GM12874 (cell line): Measurements from ENCODE around the gene OSBPL6.

Source experiments
- TF ChIP-seq, protein P1 (sequence below): IDR thresholded peaks from 2 replicates; pipeline ENCODE4 v1.5.1; 2011; ENCODE audit warnings: low read depth, mild to moderate bottlenecking, control low read depth, low read length, moderate library complexity; ENCODE audit not compliant: insufficient read depth

OSBPL6 gene

DNA sequence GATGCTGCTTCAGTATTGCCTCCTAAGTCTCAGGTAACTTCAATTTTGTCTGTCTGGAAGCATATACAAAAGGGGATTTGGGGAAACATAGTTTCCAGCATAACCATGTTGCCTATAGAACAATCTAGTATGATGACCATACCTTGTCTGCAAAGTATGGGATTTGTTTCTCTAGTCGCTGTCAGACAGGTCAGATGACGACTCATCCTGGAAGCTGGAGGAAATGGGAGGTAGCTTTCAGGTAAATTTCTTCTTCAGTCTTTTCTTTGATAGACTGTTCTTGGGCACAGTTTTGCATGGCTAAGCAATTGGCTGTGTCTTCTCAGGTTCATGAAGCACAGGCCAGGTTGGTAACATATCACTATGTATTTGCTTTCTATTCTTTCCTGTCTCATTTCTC, 2.8 kb upstream of the OSBPL6 start:
- TF ChIP-seq, protein P1, sequence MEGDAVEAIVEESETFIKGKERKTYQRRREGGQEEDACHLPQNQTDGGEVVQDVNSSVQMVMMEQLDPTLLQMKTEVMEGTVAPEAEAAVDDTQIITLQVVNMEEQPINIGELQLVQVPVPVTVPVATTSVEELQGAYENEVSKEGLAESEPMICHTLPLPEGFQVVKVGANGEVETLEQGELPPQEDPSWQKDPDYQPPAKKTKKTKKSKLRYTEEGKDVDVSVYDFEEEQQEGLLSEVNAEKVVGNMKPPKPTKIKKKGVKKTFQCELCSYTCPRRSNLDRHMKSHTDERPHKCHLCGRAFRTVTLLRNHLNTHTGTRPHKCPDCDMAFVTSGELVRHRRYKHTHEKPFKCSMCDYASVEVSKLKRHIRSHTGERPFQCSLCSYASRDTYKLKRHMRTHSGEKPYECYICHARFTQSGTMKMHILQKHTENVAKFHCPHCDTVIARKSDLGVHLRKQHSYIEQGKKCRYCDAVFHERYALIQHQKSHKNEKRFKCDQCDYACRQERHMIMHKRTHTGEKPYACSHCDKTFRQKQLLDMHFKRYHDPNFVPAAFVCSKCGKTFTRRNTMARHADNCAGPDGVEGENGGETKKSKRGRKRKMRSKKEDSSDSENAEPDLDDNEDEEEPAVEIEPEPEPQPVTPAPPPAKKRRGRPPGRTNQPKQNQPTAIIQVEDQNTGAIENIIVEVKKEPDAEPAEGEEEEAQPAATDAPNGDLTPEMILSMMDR: no peak

DNA sequence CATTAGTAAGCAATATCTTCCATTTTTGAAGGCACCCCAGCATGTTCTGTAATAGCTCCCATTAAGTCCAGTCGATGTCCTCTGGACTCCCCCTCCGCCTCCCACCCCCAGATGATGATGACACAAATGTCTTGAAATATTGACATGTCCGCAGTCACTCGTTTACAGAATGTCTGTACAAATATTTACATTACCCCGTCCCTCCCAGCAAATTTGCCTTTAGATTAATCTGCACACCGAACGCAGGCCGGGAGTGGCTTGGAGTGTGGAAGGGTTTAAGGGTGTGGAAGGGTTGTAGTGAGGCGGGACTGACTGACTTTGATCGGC, 853 bp upstream of the OSBPL6 start:
- TF ChIP-seq, protein P1: no peak

DNA sequence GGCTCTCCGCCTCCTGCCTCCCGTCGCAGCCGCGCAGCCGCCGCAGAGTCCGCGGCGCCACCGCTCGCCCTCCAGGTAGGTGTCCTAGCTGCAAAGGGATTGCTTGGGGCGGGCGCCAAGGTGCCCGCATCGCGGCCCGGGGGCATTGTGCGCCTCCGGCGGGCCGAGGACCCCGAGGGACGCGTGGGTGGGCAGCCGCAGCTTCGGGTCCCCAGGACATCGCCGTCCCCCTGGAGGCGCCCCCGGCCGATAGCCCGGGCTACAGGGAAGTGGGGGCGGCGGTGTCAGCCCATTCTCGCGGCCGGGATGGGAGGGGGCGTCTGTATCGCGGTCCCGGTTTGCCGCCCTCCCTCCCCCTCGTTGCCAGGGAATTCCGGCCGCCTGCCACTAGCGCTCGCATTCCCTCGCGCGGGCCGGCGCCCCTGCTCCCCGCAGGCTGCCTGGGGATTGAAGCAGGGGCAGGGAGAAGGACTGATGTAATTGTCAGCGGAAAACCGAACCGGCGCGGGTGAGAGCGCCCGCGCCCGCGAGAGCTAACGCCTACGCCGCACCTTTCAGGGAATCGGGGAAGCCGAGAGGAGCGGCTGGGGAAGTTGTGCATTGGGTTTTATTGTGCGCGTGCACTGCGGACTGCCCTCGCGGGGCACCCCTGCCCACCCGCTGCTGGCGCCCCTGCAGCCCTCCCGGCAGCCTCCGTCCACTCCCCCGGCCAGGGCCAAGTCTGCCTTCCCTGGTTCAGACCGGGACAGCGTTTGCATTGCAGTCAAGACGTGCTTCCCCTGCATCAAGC, 483 bp downstream of the OSBPL6 start:
- TF ChIP-seq, protein P1: 0 out of 2 replicates have a peak, but pooled peaks have one; percentile 2

DNA sequence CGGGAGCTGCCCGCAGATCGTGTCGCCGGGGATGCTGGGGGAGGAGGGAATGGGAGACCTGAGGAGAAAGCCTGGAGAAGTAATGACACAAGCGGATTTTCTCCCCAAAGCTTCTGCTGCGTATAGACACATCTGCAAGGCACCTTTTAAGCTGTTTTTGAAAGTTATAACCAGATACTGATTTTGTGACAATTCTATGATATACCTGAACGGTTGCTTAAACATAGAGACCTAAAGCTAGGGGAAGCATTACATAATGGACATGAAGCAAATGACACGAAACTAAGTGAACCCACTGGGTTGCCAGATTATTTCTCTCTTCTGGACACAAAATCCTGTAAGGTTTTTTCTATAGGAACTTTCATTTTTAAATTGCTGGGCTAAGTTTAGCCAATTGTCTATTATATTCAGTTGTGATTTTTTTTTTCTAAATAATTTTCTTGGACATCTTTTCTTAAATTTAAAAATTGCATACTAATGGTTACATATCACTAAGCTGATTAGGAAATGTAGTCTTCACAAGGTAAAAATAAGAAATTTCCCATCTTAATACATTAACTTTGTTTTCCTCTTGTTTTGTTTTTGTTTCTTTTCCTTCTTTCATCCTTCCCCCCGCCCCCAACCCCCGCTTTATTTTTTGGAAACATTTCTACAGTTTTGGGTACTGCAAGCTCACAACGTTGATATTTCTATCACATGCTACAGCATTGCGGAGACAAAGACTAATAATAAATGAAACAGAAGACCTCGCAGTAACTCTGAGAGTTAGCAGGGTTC, 1.3 kb downstream of the OSBPL6 start:
- TF ChIP-seq, protein P1: no peak

DNA sequence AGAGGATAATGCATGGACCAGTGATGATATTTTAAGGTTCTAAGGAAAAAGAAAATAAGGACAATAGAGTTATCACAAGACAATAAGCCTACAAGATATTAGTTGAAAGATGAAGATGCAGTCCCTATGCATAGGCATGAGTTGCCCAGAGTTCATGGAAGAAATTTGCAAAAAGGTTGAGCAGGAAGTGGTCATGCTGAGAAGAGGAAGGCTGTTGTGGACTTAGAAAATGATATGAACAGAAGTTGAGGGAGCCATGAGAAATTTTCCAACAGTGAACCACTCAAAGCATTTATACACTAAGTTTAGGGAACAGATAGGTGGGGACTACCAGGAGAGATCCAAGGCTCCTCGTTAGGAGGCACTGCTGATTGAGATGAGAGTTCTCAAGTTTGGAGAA, 3.5 kb downstream of the OSBPL6 start:
- TF ChIP-seq, protein P1: no peak

DNA sequence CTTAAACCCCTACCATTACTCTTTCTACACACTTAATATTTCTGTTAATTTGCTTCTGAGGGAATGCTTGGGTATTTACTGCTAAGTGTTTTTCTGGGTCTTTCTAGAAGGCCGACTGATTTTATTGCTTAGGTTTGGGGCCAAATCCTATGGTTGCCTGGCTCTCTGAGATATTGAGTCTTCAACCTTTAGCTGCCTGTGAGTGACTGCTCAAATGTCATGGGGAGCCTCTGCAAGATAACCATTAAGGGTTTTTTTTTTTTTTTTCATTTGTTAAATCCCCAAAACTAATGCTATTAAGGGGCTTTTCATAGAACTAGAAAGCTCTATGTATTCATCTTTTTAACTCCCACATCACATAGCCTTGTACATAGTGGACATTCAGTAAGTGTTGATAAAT, 5.0 kb downstream of the OSBPL6 start:
- TF ChIP-seq, protein P1: no peak

DNA sequence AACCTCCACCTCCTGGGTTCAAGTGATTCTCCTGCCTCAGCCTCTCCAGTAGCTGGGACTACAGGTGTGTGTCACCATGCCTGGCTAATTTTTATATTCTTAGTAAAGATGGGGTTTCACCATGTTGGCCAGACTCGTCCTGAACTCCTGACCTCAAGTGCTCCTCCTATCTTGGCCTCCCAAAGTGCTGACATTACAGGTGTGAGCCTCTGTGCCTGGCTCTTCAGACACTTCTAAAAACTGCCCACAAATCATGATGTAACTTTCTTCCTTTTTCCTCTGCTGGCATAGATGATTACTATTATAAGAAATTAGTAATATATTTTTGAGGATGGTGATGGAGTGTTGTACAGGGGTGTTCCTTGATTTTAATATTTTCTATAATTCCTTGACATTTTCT, 6.0 kb downstream of the OSBPL6 start:
- TF ChIP-seq, protein P1: no peak
